Measurements from ENCODE around the gene FRY. TPM values are rescaled to one million over a fixed set of nuclear protein-coding genes. Genes with fewer than 3 reads are reported as not detected.

FRY gene
- polyA plus RNA-seq, 2 donors: 2.4 to 4.3 TPM

GRCh38 chr13:32205431-32206096 lies 174.0 kb downstream of the FRY start:
- WGBS, 2 donors: 46 to 53% methylated on average over 4 of the region's 4 CpGs
- peaks cover 0 to 7% of the 10 kb centered on the region in 2 donors for H3K36me3 ChIP-seq (ENCODE audit: control insufficient read depth in 2 of 2, insufficient read depth in 2 of 2, low read length in 1 of 2)
- H3K9me3 ChIP-seq (ENCODE audit: control insufficient read depth in 2 of 2, insufficient read depth in 1 of 2, low read depth in 1 of 2, low read length in 1 of 2): no peaks in the 10 kb centered on the region
- no peak overlapping the region for H3K27ac ChIP-seq (ENCODE audit: low read depth in 2 of 2, low read length in 1 of 2)
- no peak overlapping the region for H3K4me3 ChIP-seq (ENCODE audit: low read depth in 1 of 2, low read length in 2 of 2)
- H3K27me3 ChIP-seq (ENCODE audit: control insufficient read depth in 1 of 2, insufficient read depth in 2 of 2, low read length in 2 of 2): no peaks in the 10 kb centered on the region
- peaks cover 0 to 2% of the 10 kb centered on the region in 2 donors for H3K4me1 ChIP-seq (ENCODE audit: control insufficient read depth in 2 of 2, insufficient read depth in 2 of 2, low read length in 1 of 2)

GRCh38 chr13:32206097-32206740 lies 174.6 kb downstream of the FRY start:
- no peaks in the 10 kb centered on the region for H3K27me3 ChIP-seq (ENCODE audit: control insufficient read depth in 1 of 2, insufficient read depth in 2 of 2, low read length in 2 of 2)
- H3K36me3 ChIP-seq (ENCODE audit: control insufficient read depth in 2 of 2, insufficient read depth in 2 of 2, low read length in 1 of 2): peaks cover 0 to 7% of the 10 kb centered on the region in 2 donors
- 72 to 77% methylated on average over 5 of the region's 5 CpGs for WGBS, 2 donors
- peaks cover 0 to 2% of the 10 kb centered on the region in 2 donors for H3K4me1 ChIP-seq (ENCODE audit: control insufficient read depth in 2 of 2, insufficient read depth in 2 of 2, low read length in 1 of 2)
- no peak overlapping the region for H3K4me3 ChIP-seq (ENCODE audit: low read depth in 1 of 2, low read length in 2 of 2)
- H3K9me3 ChIP-seq (ENCODE audit: control insufficient read depth in 2 of 2, insufficient read depth in 1 of 2, low read depth in 1 of 2, low read length in 1 of 2): no peaks in the 10 kb centered on the region
- H3K27ac ChIP-seq (ENCODE audit: low read depth in 2 of 2, low read length in 1 of 2): no peak overlapping the region

GRCh38 chr13:32208860-32209259 lies 177.3 kb downstream of the FRY start:
- no peak overlapping the region for H3K4me3 ChIP-seq (ENCODE audit: low read depth in 1 of 2, low read length in 2 of 2)
- H3K4me1 ChIP-seq (ENCODE audit: control insufficient read depth in 2 of 2, insufficient read depth in 2 of 2, low read length in 1 of 2): peaks cover 0 to 2% of the 10 kb centered on the region in 2 donors
- H3K36me3 ChIP-seq (ENCODE audit: control insufficient read depth in 2 of 2, insufficient read depth in 2 of 2, low read length in 1 of 2): peaks cover 0 to 5% of the 10 kb centered on the region in 2 donors
- H3K27me3 ChIP-seq (ENCODE audit: control insufficient read depth in 1 of 2, insufficient read depth in 2 of 2, low read length in 2 of 2): no peaks in the 10 kb centered on the region
- no peak overlapping the region for H3K27ac ChIP-seq (ENCODE audit: low read depth in 2 of 2, low read length in 1 of 2)
- no peaks in the 10 kb centered on the region for H3K9me3 ChIP-seq (ENCODE audit: control insufficient read depth in 2 of 2, insufficient read depth in 1 of 2, low read depth in 1 of 2, low read length in 1 of 2)
- whole genome bisulfite sequencing, 2 donors: 87 to 90% methylated on average over 13 of the region's 13 CpGs

- 91% methylated on average over 2 of the region's 2 CpGs for WGBS, 2 donors
- Histone ChIP-seq H3K4me3 (ENCODE audit: low read depth in 1 of 2, low read length in 2 of 2) (no peak overlapping the region), H3K4me1 (ENCODE audit: control insufficient read depth in 2 of 2, insufficient read depth in 2 of 2, low read length in 1 of 2) (peaks cover 0 to 2% of the 10 kb centered on the region in 2 donors), H3K9me3 (ENCODE audit: control insufficient read depth in 2 of 2, insufficient read depth in 1 of 2, low read depth in 1 of 2, low read length in 1 of 2) (no peaks in the 10 kb centered on the region), H3K27ac (ENCODE audit: low read depth in 2 of 2, low read length in 1 of 2) (no peak overlapping the region), H3K36me3 (ENCODE audit: control insufficient read depth in 2 of 2, insufficient read depth in 2 of 2, low read length in 1 of 2) (peaks cover 0 to 5% of the 10 kb centered on the region in 2 donors), H3K27me3 (ENCODE audit: control insufficient read depth in 1 of 2, insufficient read depth in 2 of 2, low read length in 2 of 2) (no peaks in the 10 kb centered on the region)
Observed at GRCh38 chr13:32209652-32210051, 178.1 kb downstream of the FRY start.

- no peaks in the 10 kb centered on the region for H3K9me3 ChIP-seq (ENCODE audit: control insufficient read depth in 2 of 2, insufficient read depth in 1 of 2, low read depth in 1 of 2, low read length in 1 of 2)
- peaks cover 0 to 2% of the 10 kb centered on the region in 2 donors for H3K4me1 ChIP-seq (ENCODE audit: control insufficient read depth in 2 of 2, insufficient read depth in 2 of 2, low read length in 1 of 2)
- peaks cover 0 to 5% of the 10 kb centered on the region in 2 donors for H3K36me3 ChIP-seq (ENCODE audit: control insufficient read depth in 2 of 2, insufficient read depth in 2 of 2, low read length in 1 of 2)
- no peak overlapping the region for H3K4me3 ChIP-seq (ENCODE audit: low read depth in 1 of 2, low read length in 2 of 2)
- H3K27ac ChIP-seq (ENCODE audit: low read depth in 2 of 2, low read length in 1 of 2): no peak overlapping the region
- no peaks in the 10 kb centered on the region for H3K27me3 ChIP-seq (ENCODE audit: control insufficient read depth in 1 of 2, insufficient read depth in 2 of 2, low read length in 2 of 2)
Observed at GRCh38 chr13:32210101-32210500, 178.5 kb downstream of the FRY start.

- Histone ChIP-seq H3K27me3 (ENCODE audit: control insufficient read depth in 1 of 2, insufficient read depth in 2 of 2, low read length in 2 of 2) (no peaks in the 10 kb centered on the region), H3K27ac (ENCODE audit: low read depth in 2 of 2, low read length in 1 of 2) (no peak overlapping the region), H3K4me3 (ENCODE audit: low read depth in 1 of 2, low read length in 2 of 2) (no peak overlapping the region), H3K9me3 (ENCODE audit: control insufficient read depth in 2 of 2, insufficient read depth in 1 of 2, low read depth in 1 of 2, low read length in 1 of 2) (no peaks in the 10 kb centered on the region), H3K36me3 (ENCODE audit: control insufficient read depth in 2 of 2, insufficient read depth in 2 of 2, low read length in 1 of 2) (peaks cover 0 to 5% of the 10 kb centered on the region in 2 donors), H3K4me1 (ENCODE audit: control insufficient read depth in 2 of 2, insufficient read depth in 2 of 2, low read length in 1 of 2) (peaks cover 0 to 2% of the 10 kb centered on the region in 2 donors)
- WGBS, 2 donors: 76 to 87% methylated on average over 3 of the region's 3 CpGs
Observed at GRCh38 chr13:32211813-32212212, 180.2 kb downstream of the FRY start.

- Histone ChIP-seq H3K9me3 (ENCODE audit: control insufficient read depth in 2 of 2, insufficient read depth in 1 of 2, low read depth in 1 of 2, low read length in 1 of 2) (no peaks in the 10 kb centered on the region), H3K27ac (ENCODE audit: low read depth in 2 of 2, low read length in 1 of 2) (no peak overlapping the region), H3K36me3 (ENCODE audit: control insufficient read depth in 2 of 2, insufficient read depth in 2 of 2, low read length in 1 of 2) (peaks cover 0 to 5% of the 10 kb centered on the region in 2 donors), H3K4me1 (ENCODE audit: control insufficient read depth in 2 of 2, insufficient read depth in 2 of 2, low read length in 1 of 2) (peaks cover 0 to 2% of the 10 kb centered on the region in 2 donors), H3K4me3 (ENCODE audit: low read depth in 1 of 2, low read length in 2 of 2) (no peak overlapping the region), H3K27me3 (ENCODE audit: control insufficient read depth in 1 of 2, insufficient read depth in 2 of 2, low read length in 2 of 2) (no peaks in the 10 kb centered on the region)
- 68 to 70% methylated on average over 3 of the region's 3 CpGs for WGBS, 2 donors
Observed at GRCh38 chr13:32212421-32212820, 180.8 kb downstream of the FRY start.

- H3K4me1 ChIP-seq (ENCODE audit: control insufficient read depth in 2 of 2, insufficient read depth in 2 of 2, low read length in 1 of 2): peaks cover 0 to 2% of the 10 kb centered on the region in 2 donors
- H3K9me3 ChIP-seq (ENCODE audit: control insufficient read depth in 2 of 2, insufficient read depth in 1 of 2, low read depth in 1 of 2, low read length in 1 of 2): no peaks in the 10 kb centered on the region
- H3K27ac ChIP-seq (ENCODE audit: low read depth in 2 of 2, low read length in 1 of 2): no peak overlapping the region
- H3K36me3 ChIP-seq (ENCODE audit: control insufficient read depth in 2 of 2, insufficient read depth in 2 of 2, low read length in 1 of 2): peaks cover 0 to 5% of the 10 kb centered on the region in 2 donors
- H3K4me3 ChIP-seq (ENCODE audit: low read depth in 1 of 2, low read length in 2 of 2): no peak overlapping the region
- no peaks in the 10 kb centered on the region for H3K27me3 ChIP-seq (ENCODE audit: control insufficient read depth in 1 of 2, insufficient read depth in 2 of 2, low read length in 2 of 2)
Observed at GRCh38 chr13:32213626-32214025, 182.1 kb downstream of the FRY start.

GRCh38 chr13:32214071-32214470 lies 182.5 kb downstream of the FRY start:
- WGBS, 2 donors: 96 to 98% methylated on average over 4 of the region's 4 CpGs
- H3K4me1 ChIP-seq (ENCODE audit: control insufficient read depth in 2 of 2, insufficient read depth in 2 of 2, low read length in 1 of 2): no peaks in the 10 kb centered on the region
- no peak overlapping the region for H3K27ac ChIP-seq (ENCODE audit: low read depth in 2 of 2, low read length in 1 of 2)
- peaks cover 0 to 5% of the 10 kb centered on the region in 2 donors for H3K36me3 ChIP-seq (ENCODE audit: control insufficient read depth in 2 of 2, insufficient read depth in 2 of 2, low read length in 1 of 2)
- no peaks in the 10 kb centered on the region for H3K27me3 ChIP-seq (ENCODE audit: control insufficient read depth in 1 of 2, insufficient read depth in 2 of 2, low read length in 2 of 2)
- H3K9me3 ChIP-seq (ENCODE audit: control insufficient read depth in 2 of 2, insufficient read depth in 1 of 2, low read depth in 1 of 2, low read length in 1 of 2): no peaks in the 10 kb centered on the region
- no peak overlapping the region for H3K4me3 ChIP-seq (ENCODE audit: low read depth in 1 of 2, low read length in 2 of 2)

GRCh38 chr13:32216281-32216680 lies 184.7 kb downstream of the FRY start:
- H3K36me3 ChIP-seq (ENCODE audit: control insufficient read depth in 2 of 2, insufficient read depth in 2 of 2, low read length in 1 of 2): no peaks in the 10 kb centered on the region
- H3K4me3 ChIP-seq (ENCODE audit: low read depth in 1 of 2, low read length in 2 of 2): no peak overlapping the region
- 87 to 89% methylated on average over 5 of the region's 5 CpGs for WGBS, 2 donors
- H3K4me1 ChIP-seq (ENCODE audit: control insufficient read depth in 2 of 2, insufficient read depth in 2 of 2, low read length in 1 of 2): no peaks in the 10 kb centered on the region
- H3K27ac ChIP-seq (ENCODE audit: low read depth in 2 of 2, low read length in 1 of 2): no peak overlapping the region
- no peaks in the 10 kb centered on the region for H3K27me3 ChIP-seq (ENCODE audit: control insufficient read depth in 1 of 2, insufficient read depth in 2 of 2, low read length in 2 of 2)
- no peaks in the 10 kb centered on the region for H3K9me3 ChIP-seq (ENCODE audit: control insufficient read depth in 2 of 2, insufficient read depth in 1 of 2, low read depth in 1 of 2, low read length in 1 of 2)
